GM21786 (cell line): Measurements from ENCODE around the gene COPS4.
"Not testable (repeated sequence)": the region's sequence is repeated elsewhere in the genome, so short reads cannot be mapped to it uniquely, and the experiment has no call there.

Experiments used
- ATAC-seq: cut with Tn5 transposase; IDR thresholded peaks from one replicate; pipeline ENCODE4 v1.9.1; 2021; ENCODE audit not compliant: unreplicated experiment

Gene COPS4

GRCh38 chr4:83023599-83023998, 11.4 kb upstream of the COPS4 start:
- ATAC-seq = not testable (repeated sequence)

- no peak for ATAC-seq
These were observed 10.8 kb upstream of the COPS4 start for GRCh38 chr4:83024233-83024632.

GRCh38 chr4:83025563-83025962, 9.4 kb upstream of the COPS4 start:
- ATAC-seq = no peak

GRCh38 chr4:83028976-83029375, 6.0 kb upstream of the COPS4 start:
- no peak for ATAC-seq

GRCh38 chr4:83029688-83030087, 5.3 kb upstream of the COPS4 start:
- no peak for ATAC-seq

- no peak for ATAC-seq
These were observed 2.1 kb downstream of the COPS4 start for GRCh38 chr4:83036991-83037665.

- no peak for ATAC-seq
These were observed 5.3 kb downstream of the COPS4 start for GRCh38 chr4:83040269-83040668.

GRCh38 chr4:83043157-83043556, 8.2 kb downstream of the COPS4 start:
- ATAC-seq = not testable (repeated sequence)

- no peak for ATAC-seq
These were observed 8.9 kb downstream of the COPS4 start for GRCh38 chr4:83043801-83044407.

GRCh38 chr4:83046693-83047473, 11.9 kb downstream of the COPS4 start:
- no peak for ATAC-seq

GRCh38 chr4:83048781-83049180, 13.8 kb downstream of the COPS4 start:
- ATAC-seq = not testable (repeated sequence)

- no peak for ATAC-seq
These were observed 19.9 kb downstream of the COPS4 start for GRCh38 chr4:83054928-83055327.

- no peak for ATAC-seq
These were observed 27.8 kb downstream of the COPS4 start for GRCh38 chr4:83062739-83063138.

- ATAC-seq = no peak
These were observed 30.3 kb downstream of the COPS4 start for GRCh38 chr4:83065266-83065665.

- ATAC-seq = no peak
These were observed 32.2 kb downstream of the COPS4 start for GRCh38 chr4:83067058-83067639.

GRCh38 chr4:83071116-83071515, 36.1 kb downstream of the COPS4 start:
- ATAC-seq = no peak

GRCh38 chr4:83074086-83074704, 39.2 kb downstream of the COPS4 start:
- ATAC-seq = peak; percentile 71

GRCh38 chr4:83074783-83075182, 39.8 kb downstream of the COPS4 start:
- ATAC-seq = not testable (repeated sequence)

GRCh38 chr4:83075311-83076095, 40.5 kb downstream of the COPS4 start:
- ATAC-seq = no peak

- no peak for ATAC-seq
These were observed 45.6 kb downstream of the COPS4 start for GRCh38 chr4:83080561-83080960.
